ENCODE measurements around the gene EDAR. TPM values are rescaled to one million over a fixed set of nuclear protein-coding genes. Genes with fewer than 3 reads are reported as not detected.

Gene EDAR
- total and polyA plus RNA-seq, 2 of the 8 experiments (the other 6 are each of a cell fraction or from before 2014, with no cell fraction given): not detected

DNA sequence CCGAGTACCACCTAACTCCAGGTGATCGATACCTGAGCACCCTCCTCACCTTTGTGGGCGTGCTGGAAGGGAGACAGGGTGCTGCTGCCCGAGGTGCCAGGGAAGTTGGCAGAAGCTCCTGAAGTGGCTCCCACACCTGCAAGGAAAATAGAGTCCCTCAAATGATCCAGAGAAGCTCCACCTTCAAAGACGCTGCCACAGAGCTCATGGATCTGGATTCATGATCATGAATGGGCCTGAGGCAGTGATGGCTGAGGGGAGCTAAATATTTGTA, 76.5 kb downstream of the EDAR start:
- H3K23me2 ChIP-seq (ENCODE audit: low read depth, low read length): no peaks in the 10 kb centered on the region
- ChIA-PET POLR2A (ENCODE audit: partially characterized antibody) (no interaction called here), CTCF (ENCODE audit: partially characterized antibody) (interaction anchor here (1.2 to 3.6 kb wide), 3 partner anchors 15 to 76 kb away, joined by 4 to 15 read pairs (median 5); no protein-coding TSS in a partner anchor)
- H3K9ac ChIP-seq (replicated peaks in 1 of 4; ENCODE audit: extremely low read depth in 1 of 4, low read depth in 3 of 4, low read length in 3 of 4): no peak overlapping the region
- H2BK120ac ChIP-seq (replicated peaks; ENCODE audit: low read depth, low read length): no peak overlapping the region
- H3K4me3 ChIP-seq (ENCODE audit: extremely low read depth in 1 of 4, insufficient read depth in 2 of 4, low read depth in 3 of 4, low read length in 4 of 4): no peak overlapping the region
- DNase-seq (ENCODE audit: low read depth in 1 of 2, low spot score in 2 of 2) (no peak), FAIRE-seq (no peak)
- TF ChIP-seq CEBPB (IDR thresholded peaks at IDR 0.05; ENCODE audit: low read depth, low read length): no peak
- no peaks in the 10 kb centered on the region for H3K79me2 ChIP-seq (ENCODE audit: control insufficient read depth in 1 of 2, insufficient read depth in 2 of 2, low read length in 2 of 2)
- H4K20me1 ChIP-seq (replicated peaks in 1 of 2; ENCODE audit: control insufficient read depth in 1 of 2, insufficient read depth in 2 of 2, low read length in 2 of 2): no peaks in the 10 kb centered on the region
- H2AK5ac ChIP-seq (ENCODE audit: low read depth, low read length): no peak overlapping the region
- no peak overlapping the region for H2BK15ac ChIP-seq (ENCODE audit: low read length)
- H3K27ac ChIP-seq (ENCODE audit: low read depth, low read length): no peak overlapping the region
- H3K4me2 ChIP-seq (ENCODE audit: insufficient read depth in 1 of 2, low read depth in 2 of 2, low read length in 2 of 2): no peak overlapping the region
- H3K4ac ChIP-seq (replicated peaks; ENCODE audit: insufficient read length, low read depth, low read length): no peak overlapping the region
- no peaks in the 10 kb centered on the region for H3K27me3 ChIP-seq (replicated peaks in 1 of 4; ENCODE audit: control insufficient read depth in 3 of 4, extremely low read depth in 1 of 4, insufficient read depth in 3 of 4, low read length in 3 of 4)
- H3K4me1 ChIP-seq (replicated peaks in 1 of 4; ENCODE audit: control insufficient read depth in 3 of 4, insufficient read depth in 4 of 4, low read length in 3 of 4): no peaks in the 10 kb centered on the region
- no peak overlapping the region for H4K5ac ChIP-seq (ENCODE audit: insufficient read length, low read depth, low read length)
- WGBS, 2 experiments (ENCODE audit: extremely low coverage in 1 of 2, insufficient coverage in 1 of 2, insufficient read length in 1 of 2, insufficient replicate concordance in 2 of 2, low coverage in 1 of 2, low lambda C conversion rate in 2 of 2, missing lambda C conversion rate in 1 of 2): 83% methylated on average over 5 of the region's 5 CpGs; no CpG with 5 or more reads in 1 of the 2 experiments
- H3K18ac ChIP-seq (ENCODE audit: extremely low read depth, low read length): no peak overlapping the region
- H3K79me1 ChIP-seq (ENCODE audit: low read depth, low read length): no peaks in the 10 kb centered on the region
- H2BK20ac ChIP-seq (ENCODE audit: low read length): no peak overlapping the region
- no peak overlapping the region for H4K91ac ChIP-seq (replicated peaks; ENCODE audit: insufficient read length, low read length)
- H3K56ac ChIP-seq (replicated peaks; ENCODE audit: insufficient read length, low read depth, low read length): no peak overlapping the region
- no peak overlapping the region for H3K14ac ChIP-seq (ENCODE audit: insufficient read length)
- H2BK12ac ChIP-seq (ENCODE audit: low read depth, low read length): no peak overlapping the region
- no peaks in the 10 kb centered on the region for H3K36me3 ChIP-seq (ENCODE audit: control insufficient read depth in 2 of 4, insufficient read depth in 4 of 4, low read length in 3 of 4)
- H2AFZ ChIP-seq (ENCODE audit: low read length): no peak overlapping the region
- no peak overlapping the region for H2BK5ac ChIP-seq (ENCODE audit: low read depth, low read length)
- no peak overlapping the region for H3K23ac ChIP-seq (ENCODE audit: insufficient read length)
- no peak overlapping the region; the same call in 1 of the 2 replicates for H4K8ac ChIP-seq (ENCODE audit: extremely low read depth, insufficient read depth, low read length)
- H3K9me3 ChIP-seq (ENCODE audit: insufficient read depth in 2 of 2, low read depth in 1 of 2, low read length in 1 of 2): no peaks in the 10 kb centered on the region

Data from H1 (cell line).